ENCODE data around the gene CYP2C8.

DNA sequence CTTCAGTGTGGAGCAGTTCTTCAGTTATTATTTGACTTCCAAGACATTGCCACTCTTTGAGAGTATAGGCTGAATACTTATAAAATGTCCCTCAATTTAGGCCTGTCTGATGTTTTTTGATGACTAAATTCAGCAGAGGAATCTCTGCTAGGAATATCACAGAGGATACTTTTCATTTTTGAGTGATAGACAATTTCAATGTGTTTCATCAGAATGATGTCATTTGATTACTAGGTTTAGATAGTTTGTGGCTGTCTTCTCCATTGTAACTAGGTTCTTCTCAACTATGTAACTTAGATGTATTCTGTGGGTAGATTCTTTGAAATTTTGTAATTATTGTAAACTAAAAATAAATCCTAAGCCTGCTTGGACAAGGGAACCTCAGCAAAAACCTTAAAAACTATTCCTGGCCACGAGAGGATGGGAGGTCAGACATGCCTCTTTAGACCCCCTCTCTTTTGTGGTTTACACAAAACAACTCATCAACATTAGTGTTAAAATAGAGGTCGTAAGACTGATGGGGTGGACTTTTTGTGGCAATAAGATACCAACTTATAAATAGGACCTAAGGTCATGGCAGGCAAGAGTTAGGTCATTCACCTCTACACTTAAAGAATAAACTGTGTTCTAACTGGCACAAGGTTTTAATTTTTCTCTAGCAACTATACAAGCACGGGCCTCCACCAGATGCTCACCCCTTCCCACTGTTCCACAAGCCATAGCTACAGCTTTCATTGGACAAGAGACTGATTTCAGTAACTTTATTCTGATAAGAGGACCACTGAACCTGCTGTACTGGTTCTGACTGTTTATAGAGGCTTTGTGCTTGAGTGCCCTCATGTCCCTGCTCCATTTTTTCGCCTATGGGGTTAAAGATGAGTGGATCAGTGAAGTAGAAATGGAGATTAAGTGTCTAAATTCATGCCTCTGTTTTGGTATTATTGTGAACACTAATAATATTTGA lies 33.7 kb downstream of the CYP2C8 start:
- TF ChIP-seq, protein P1, sequence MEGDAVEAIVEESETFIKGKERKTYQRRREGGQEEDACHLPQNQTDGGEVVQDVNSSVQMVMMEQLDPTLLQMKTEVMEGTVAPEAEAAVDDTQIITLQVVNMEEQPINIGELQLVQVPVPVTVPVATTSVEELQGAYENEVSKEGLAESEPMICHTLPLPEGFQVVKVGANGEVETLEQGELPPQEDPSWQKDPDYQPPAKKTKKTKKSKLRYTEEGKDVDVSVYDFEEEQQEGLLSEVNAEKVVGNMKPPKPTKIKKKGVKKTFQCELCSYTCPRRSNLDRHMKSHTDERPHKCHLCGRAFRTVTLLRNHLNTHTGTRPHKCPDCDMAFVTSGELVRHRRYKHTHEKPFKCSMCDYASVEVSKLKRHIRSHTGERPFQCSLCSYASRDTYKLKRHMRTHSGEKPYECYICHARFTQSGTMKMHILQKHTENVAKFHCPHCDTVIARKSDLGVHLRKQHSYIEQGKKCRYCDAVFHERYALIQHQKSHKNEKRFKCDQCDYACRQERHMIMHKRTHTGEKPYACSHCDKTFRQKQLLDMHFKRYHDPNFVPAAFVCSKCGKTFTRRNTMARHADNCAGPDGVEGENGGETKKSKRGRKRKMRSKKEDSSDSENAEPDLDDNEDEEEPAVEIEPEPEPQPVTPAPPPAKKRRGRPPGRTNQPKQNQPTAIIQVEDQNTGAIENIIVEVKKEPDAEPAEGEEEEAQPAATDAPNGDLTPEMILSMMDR (IDR thresholded peaks at IDR 0.05): no peak
- TF ChIP-seq POLR2A (IDR thresholded peaks at IDR 0.05): no peak

Data from Peyer's patch (tissue), 4 donors.